PC-9 (cell line): ENCODE measurements around the gene PDE1C. TPM values are rescaled to one million over a fixed set of nuclear protein-coding genes. Genes with fewer than 3 reads are reported as not detected.
"Not testable (repeated sequence)": the region's sequence is repeated elsewhere in the genome, so short reads cannot be mapped to it uniquely, and the experiment has no call there.

ENCODE experiments used
- BruUV-seq: library from RNA; stranded (reverse); fragments of 400-500 nt; replicated peaks from 2 replicates; lab custom pipeline; 2021; lab: Mats Ljungman, UMichigan
- CTCF ChIA-PET: fragments of 300-600 bp; sonication (Branson Sonifier 250); formaldehyde crosslinking; loops from one replicate; lab custom pipeline; 2022; ENCODE audit warnings: antibody characterized with exemption; lab: Charles Lee
- POLR2A ChIA-PET: fragments of 300-600 bp; sonication (Branson Sonifier 250); formaldehyde crosslinking; loops from one replicate; lab custom pipeline; 2022; ENCODE audit warnings: antibody characterized with exemption; ENCODE audit not compliant: unreplicated experiment; lab: Charles Lee
- DNase-seq, 2 experiments: peaks; one replicate each; pipeline versions ENCODE4 v3.0.0 to v3.0.0-alpha.2; 2015 to 2022; ENCODE audit warnings: mixed read lengths in 1 of 2
- H2AFZ ChIP-seq: fragments of 200-600 bp; sonication (generic); 2 replicates; pipeline ENCODE4 v1.8.1; 2017; ENCODE audit warnings: antibody characterized with exemption
- H3F3A ChIP-seq: fragments of 200-600 bp; sonication (generic); 2 replicates; pipeline ENCODE4 v1.8.1; 2017; ENCODE audit warnings: antibody characterized with exemption, mild to moderate bottlenecking, low read depth; ENCODE audit not compliant: insufficient read depth
- H3K27ac ChIP-seq: fragments of 200-600 bp; sonication (generic); 2 replicates; pipeline ENCODE4 v1.6.1; 2016; ENCODE audit warnings: mixed run types
- H3K27me3 ChIP-seq: fragments of 200-600 bp; sonication (generic); 2 replicates; pipeline ENCODE4 v1.6.1; 2016; ENCODE audit warnings: low read depth, mixed run types; ENCODE audit not compliant: insufficient read depth
- H3K36me3 ChIP-seq: fragments of 200-600 bp; sonication (generic); 2 replicates; pipeline ENCODE4 v1.6.1; 2016; ENCODE audit warnings: low read depth, mixed run types
- H3K4me1 ChIP-seq: fragments of 200-600 bp; sonication (generic); replicated peaks from 2 replicates; pipeline ENCODE4 v1.6.1; 2016; ENCODE audit warnings: mixed run types; ENCODE audit not compliant: insufficient read depth
- H3K4me2 ChIP-seq: fragments of 200-600 bp; sonication (generic); 2 replicates; pipeline ENCODE4 v1.6.1; 2017; ENCODE audit warnings: mixed run types
- H3K4me3 ChIP-seq: fragments of 200-600 bp; sonication (generic); 2 replicates; pipeline ENCODE4 v1.6.1; 2016; ENCODE audit warnings: mixed run types
- H3K79me2 ChIP-seq: fragments of 200-600 bp; sonication (generic); 2 replicates; pipeline ENCODE4 v1.6.1; 2017; ENCODE audit warnings: low read depth, mixed run types
- H3K9me2 ChIP-seq: fragments of 200-600 bp; sonication (generic); 2 replicates; pipeline ENCODE4 v1.8.1; 2017; ENCODE audit warnings: mild to moderate bottlenecking; ENCODE audit not compliant: insufficient read depth
- H3K9me3 ChIP-seq: fragments of 200-600 bp; sonication (generic); 2 replicates; pipeline ENCODE4 v1.8.1; 2016; ENCODE audit warnings: low read depth; ENCODE audit not compliant: insufficient read depth
- H4K20me1 ChIP-seq: fragments of 200-600 bp; sonication (generic); 2 replicates; pipeline ENCODE4 v1.8.1; 2017; ENCODE audit not compliant: insufficient read depth
- CTCF ChIP-seq: fragments of 200-600 bp; sonication (generic); conservative IDR thresholded peaks from 2 replicates; pipeline ENCODE4 v1.6.1; 2017; ENCODE audit warnings: mixed run types, antibody characterized with exemption, mild to moderate bottlenecking, moderate library complexity
- EZH2 ChIP-seq: fragments of 200-600 bp; sonication (generic); IDR thresholded peaks from 2 replicates; pipeline ENCODE4 v1.8.0; 2017; ENCODE audit warnings: antibody characterized with exemption, low read depth
- intact Hi-C: fragments of 100-400 bp; cut with micrococcal nuclease; formaldehyde crosslinking; loops from one replicate; pipeline ENCODE4 v1.10.0; 2022; ENCODE audit not compliant: unreplicated experiment
- total RNA-seq: library from RNA; stranded (reverse); gene quantifications from 2 replicates; pipeline ENCODE4 v1.2.3, GENCODE V29; 2021

PDE1C gene
- total RNA-seq, 1 experiment from 2014 or later: 1.7 TPM

GRCh38 chr7:31850601-31851000 is 219.6 kb downstream of the PDE1C start:
- CTCF ChIA-PET: interaction anchor here (0.6 kb wide), 1 partner anchor 567 kb away, joined by 9 read pairs; no protein-coding TSS in a partner anchor
- H4K20me1 ChIP-seq: no peaks in the 10 kb centered on the region
- no peak overlapping the region for H3K27ac ChIP-seq
- no peaks in the 10 kb centered on the region for H3K9me2 ChIP-seq
- H3K4me3 ChIP-seq: no peak overlapping the region
- H3F3A ChIP-seq: no peaks in the 10 kb centered on the region
- H3K79me2 ChIP-seq: no peaks in the 10 kb centered on the region
- no TSS peak for BruUV-seq
- no peaks in the 10 kb centered on the region for H3K27me3 ChIP-seq
- TF ChIP-seq EZH2 (no peak), CTCF (no peak)
- no peaks in the 10 kb centered on the region for H3K9me3 ChIP-seq
- no peak overlapping the region for H2AFZ ChIP-seq
- H3K4me2 ChIP-seq: no peak overlapping the region
- intact Hi-C loops: no loop called here
- no peak for DNase-seq
- POLR2A ChIA-PET: interaction anchor here (0.6 kb wide), 1 partner anchor 1005 kb away, joined by 4 read pairs; no protein-coding TSS in a partner anchor
- H3K4me1 ChIP-seq: no peaks in the 10 kb centered on the region
- no peaks in the 10 kb centered on the region for H3K36me3 ChIP-seq

GRCh38 chr7:31850066-31850465 is 220.1 kb downstream of the PDE1C start:
- H3K79me2 ChIP-seq: no peaks in the 10 kb centered on the region
- DNase-seq: no peak
- no peaks in the 10 kb centered on the region for H3K36me3 ChIP-seq
- no peaks in the 10 kb centered on the region for H3K9me3 ChIP-seq
- no peaks in the 10 kb centered on the region for H3F3A ChIP-seq
- POLR2A ChIA-PET: interaction anchor here (0.6 kb wide), 1 partner anchor 1005 kb away, joined by 4 read pairs; no protein-coding TSS in a partner anchor
- CTCF ChIA-PET: interaction anchor here (0.6 kb wide), 1 partner anchor 567 kb away, joined by 9 read pairs; no protein-coding TSS in a partner anchor
- intact Hi-C loops: no loop called here
- no peak overlapping the region for H3K4me2 ChIP-seq
- no peak overlapping the region; the same call in 1 of the 2 replicates for H2AFZ ChIP-seq
- H4K20me1 ChIP-seq: no peaks in the 10 kb centered on the region
- no peak overlapping the region for H3K27ac ChIP-seq
- BruUV-seq: no TSS peak
- TF ChIP-seq EZH2: no peak
- TF ChIP-seq CTCF: no peak
- no peak overlapping the region for H3K4me3 ChIP-seq
- H3K27me3 ChIP-seq: no peaks in the 10 kb centered on the region
- no peaks in the 10 kb centered on the region for H3K9me2 ChIP-seq
- H3K4me1 ChIP-seq: no peaks in the 10 kb centered on the region

- H3K36me3 ChIP-seq: no peaks in the 10 kb centered on the region
- H3K27me3 ChIP-seq: peaks cover 4% of the 10 kb centered on the region; the same call in 1 of the 2 replicates
- POLR2A ChIA-PET: no interaction called here
- no peak overlapping the region for H3K4me3 ChIP-seq
- no peaks in the 10 kb centered on the region for H3K4me1 ChIP-seq
- BruUV-seq: no TSS peak
- H3K9me2 ChIP-seq: no peaks in the 10 kb centered on the region
- H4K20me1 ChIP-seq: no peaks in the 10 kb centered on the region
- no peak for DNase-seq
- no peak for TF ChIP-seq CTCF
- TF ChIP-seq EZH2: no peak
- intact Hi-C loops: no loop called here
- CTCF ChIA-PET: no interaction called here
- H3F3A ChIP-seq: no peaks in the 10 kb centered on the region
- no peak overlapping the region for H3K4me2 ChIP-seq
- H3K27ac ChIP-seq: no peak overlapping the region
- no peak overlapping the region for H2AFZ ChIP-seq
- no peaks in the 10 kb centered on the region for H3K79me2 ChIP-seq
- no peaks in the 10 kb centered on the region for H3K9me3 ChIP-seq
These were observed 234.7 kb downstream of the PDE1C start for GRCh38 chr7:31835471-31835870.

GRCh38 chr7:31833625-31834024 is 236.6 kb downstream of the PDE1C start:
- H3K4me2 ChIP-seq, H3K4me1 ChIP-seq, H3K27me3 ChIP-seq, DNase-seq, H2AFZ ChIP-seq, H3K36me3 ChIP-seq, BruUV-seq, H3K79me2 ChIP-seq, intact Hi-C loops, H3F3A ChIP-seq, H3K9me2 ChIP-seq, H3K27ac ChIP-seq, H3K9me3 ChIP-seq, CTCF ChIA-PET, POLR2A ChIA-PET, H3K4me3 ChIP-seq, H4K20me1 ChIP-seq: not testable (repeated sequence)
